HEK293 (cell line): ENCODE measurements around the gene ZFYVE28.

Source experiments
- CTCF ChIA-PET: fragments of 350-600 bp; formaldehyde crosslinking; extraction: SDS; loops from one replicate; lab custom pipeline; 2021; ENCODE audit warnings: antibody characterized with exemption; lab: Yijun Ruan, JAX
- POLR2A ChIA-PET: fragments of 300-600 bp; formaldehyde crosslinking; extraction: SDS; loops from one replicate; lab custom pipeline; 2020; ENCODE audit warnings: antibody characterized with exemption, inconsistent platforms; lab: Yijun Ruan, JAX
- H3K27ac ChIP-seq: fragments of 200-500 bp; sonication (Bioruptor generic); 2 replicates; pipeline ENCODE4 v1.5.1; 2014; ENCODE audit warnings: low read depth, low read length, control low read depth, inconsistent platforms; ENCODE audit errors: extremely low read depth
- H3K36me3 ChIP-seq, 2 experiments: fragments of 200-500 bp in 1 of 2; sonication (Bioruptor generic) in 1 of 2; 1 replicate in 1 of 2; 2 replicates in 1 of 2; pipeline ENCODE4 v1.5.1; 2014 to 2017; ENCODE audit warnings: inconsistent platforms in 2 of 2, low read length in 2 of 2; ENCODE audit not compliant: control insufficient read depth in 2 of 2, insufficient read depth in 1 of 2
- H3K4me1 ChIP-seq: fragments of 200-500 bp; sonication (Bioruptor generic); 2 replicates; pipeline ENCODE4 v1.5.1; 2014; ENCODE audit warnings: mild to moderate bottlenecking, low read length, inconsistent platforms; ENCODE audit not compliant: control insufficient read depth, insufficient read depth
- H3K4me3 ChIP-seq: 2 replicates; pipeline ENCODE4 v1.5.1; 2011; ENCODE audit warnings: low read depth, mild to moderate bottlenecking, control low read depth, low read length, moderate library complexity
- H3K9me3 ChIP-seq: fragments of 200-500 bp; sonication (Bioruptor generic); 2 replicates; pipeline ENCODE4 v1.5.1; 2014; ENCODE audit warnings: low read depth, low read length, inconsistent platforms; ENCODE audit not compliant: control insufficient read depth, insufficient read depth
- PRDM10 ChIP-seq: fragments of 450-650 bp; formaldehyde crosslinking; IDR thresholded peaks from 2 replicates; pipeline ENCODE4 v1.5.1; 2016; ENCODE audit warnings: missing biosample characterization, missing genetic modification characterization
- REST ChIP-seq: fragments of 450-650 bp; formaldehyde crosslinking; IDR thresholded peaks from 2 replicates; pipeline ENCODE4 v1.5.1; 2016; ENCODE audit warnings: missing biosample characterization, missing genetic modification characterization
- TRIM28 ChIP-seq: IDR thresholded peaks from 2 replicates; pipeline ENCODE4 v1.6.1; 2011; ENCODE audit warnings: low read length, control low read depth, borderline replicate concordance
- ZBTB10 ChIP-seq: fragments of 450-650 bp; formaldehyde crosslinking; IDR thresholded peaks from 2 replicates; pipeline ENCODE4 v1.5.1; 2016; ENCODE audit warnings: missing biosample characterization, missing genetic modification characterization
- ZBTB26 ChIP-seq: fragments of 450-650 bp; formaldehyde crosslinking; optimal IDR thresholded peaks from 2 replicates; pipeline ENCODE3; 2016; ENCODE audit warnings: missing biosample characterization, mild to moderate bottlenecking, missing genetic modification characterization
- ZFHX2 ChIP-seq: fragments of 450-650 bp; formaldehyde crosslinking; conservative IDR thresholded peaks from 2 replicates; pipeline ENCODE4 v1.5.1; 2016; ENCODE audit warnings: missing biosample characterization, missing genetic modification characterization
- ZFP3 ChIP-seq: fragments of 450-650 bp; formaldehyde crosslinking; IDR thresholded peaks from 2 replicates; pipeline ENCODE4 v1.5.1; 2016; ENCODE audit warnings: low read depth, missing biosample characterization, missing genetic modification characterization
- ZNF146 ChIP-seq: fragments of 450-650 bp; formaldehyde crosslinking; IDR thresholded peaks from 2 replicates; pipeline ENCODE4 v1.5.1; 2016; ENCODE audit warnings: missing biosample characterization, missing genetic modification characterization
- ZNF184 ChIP-seq: fragments of 450-650 bp; IDR thresholded peaks from 2 replicates; pipeline ENCODE4 v1.5.1; 2018; ENCODE audit warnings: missing biosample characterization, mild to moderate bottlenecking, missing genetic modification characterization
- ZNF223 ChIP-seq: fragments of 450-650 bp; formaldehyde crosslinking; IDR thresholded peaks from 2 replicates; pipeline ENCODE4 v1.5.1; 2016; ENCODE audit warnings: missing biosample characterization, missing genetic modification characterization
- ZNF521 ChIP-seq: fragments of 450-650 bp; formaldehyde crosslinking; IDR thresholded peaks from 2 replicates; pipeline ENCODE4 v1.5.1; 2017; ENCODE audit warnings: missing biosample characterization, mild to moderate bottlenecking, missing genetic modification characterization
- ZNF571 ChIP-seq: fragments of 450-650 bp; formaldehyde crosslinking; IDR thresholded peaks from 2 replicates; pipeline ENCODE4 v1.5.0; 2017; ENCODE audit warnings: missing biosample characterization, missing genetic modification characterization
- ZNF660 ChIP-seq: fragments of 450-650 bp; IDR thresholded peaks from 2 replicates; pipeline ENCODE4 v1.5.1; 2018; ENCODE audit warnings: missing biosample characterization, mild to moderate bottlenecking, missing genetic modification characterization
- ZNF785 ChIP-seq: fragments of 450-650 bp; formaldehyde crosslinking; IDR thresholded peaks from 2 replicates; pipeline ENCODE4 v1.5.1; 2016; ENCODE audit warnings: missing biosample characterization, missing genetic modification characterization
- TF ChIP-seq, protein P1 (sequence below): fragments of 450-650 bp; formaldehyde crosslinking; IDR thresholded peaks from 2 replicates; pipeline ENCODE4; 2016; ENCODE audit warnings: missing biosample characterization, missing genetic modification characterization
- TF ChIP-seq, protein P2 (sequence below): fragments of 450-650 bp; IDR thresholded peaks from 2 replicates; pipeline ENCODE4 v1.5.1; 2018; ENCODE audit warnings: missing biosample characterization, missing genetic modification characterization

The ZFYVE28 gene

GRCh38 chr4:2437475-2438215 lies 19.2 kb upstream of the ZFYVE28 start:
- no peaks in the 10 kb centered on the region for H3K36me3 ChIP-seq
- TF ChIP-seq ZNF146 (tag by site-specific recombination), result no peak
- TF ChIP-seq ZBTB10, result no peak
- TF ChIP-seq ZNF223, result no peak
- no peak for TF ChIP-seq ZBTB26 (tag by site-specific recombination)
- TF ChIP-seq ZNF521 (tag by site-specific recombination), result no peak
- TF ChIP-seq ZFHX2 (tag by site-specific recombination), result no peak
- no peak for TF ChIP-seq ZNF660 (tag by site-specific recombination)
- TF ChIP-seq REST, result no peak
- TF ChIP-seq ZNF571, result no peak
- TF ChIP-seq TRIM28, result no peak
- no peak for TF ChIP-seq ZNF785
- no peak for TF ChIP-seq ZNF184
- no peak for TF ChIP-seq ZFP3 (tag by site-specific recombination)
- TF ChIP-seq, protein P1, sequence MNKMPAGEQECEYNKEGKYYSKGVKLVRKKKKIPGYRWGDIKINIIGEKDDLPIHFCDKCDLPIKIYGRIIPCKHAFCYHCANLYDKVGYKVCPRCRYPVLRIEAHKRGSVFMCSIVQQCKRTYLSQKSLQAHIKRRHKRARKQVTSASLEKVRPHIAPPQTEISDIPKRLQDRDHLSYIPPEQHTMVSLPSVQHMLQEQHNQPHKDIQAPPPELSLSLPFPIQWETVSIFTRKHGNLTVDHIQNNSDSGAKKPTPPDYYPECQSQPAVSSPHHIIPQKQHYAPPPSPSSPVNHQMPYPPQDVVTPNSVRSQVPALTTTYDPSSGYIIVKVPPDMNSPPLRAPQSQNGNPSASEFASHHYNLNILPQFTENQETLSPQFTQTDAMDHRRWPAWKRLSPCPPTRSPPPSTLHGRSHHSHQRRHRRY (tag by site-specific recombination), result no peak
- TF ChIP-seq PRDM10, result no peak
- TF ChIP-seq, protein P2, sequence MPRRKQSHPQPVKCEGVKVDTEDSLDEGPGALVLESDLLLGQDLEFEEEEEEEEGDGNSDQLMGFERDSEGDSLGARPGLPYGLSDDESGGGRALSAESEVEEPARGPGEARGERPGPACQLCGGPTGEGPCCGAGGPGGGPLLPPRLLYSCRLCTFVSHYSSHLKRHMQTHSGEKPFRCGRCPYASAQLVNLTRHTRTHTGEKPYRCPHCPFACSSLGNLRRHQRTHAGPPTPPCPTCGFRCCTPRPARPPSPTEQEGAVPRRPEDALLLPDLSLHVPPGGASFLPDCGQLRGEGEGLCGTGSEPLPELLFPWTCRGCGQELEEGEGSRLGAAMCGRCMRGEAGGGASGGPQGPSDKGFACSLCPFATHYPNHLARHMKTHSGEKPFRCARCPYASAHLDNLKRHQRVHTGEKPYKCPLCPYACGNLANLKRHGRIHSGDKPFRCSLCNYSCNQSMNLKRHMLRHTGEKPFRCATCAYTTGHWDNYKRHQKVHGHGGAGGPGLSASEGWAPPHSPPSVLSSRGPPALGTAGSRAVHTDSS, result no peak
- POLR2A ChIA-PET, result interaction anchor here (1.3 kb wide), 1 partner anchor 31 kb away, joined by 3 read pairs; the partner anchor contains the start of gene RNF4

More at GRCh38 chr4:2437475-2438215, 19.2 kb upstream of the ZFYVE28 start:
- CTCF ChIA-PET, result no interaction called here
- H3K9me3 ChIP-seq, result no peaks in the 10 kb centered on the region
- H3K4me3 ChIP-seq, result no peak overlapping the region
- no peaks in the 10 kb centered on the region for H3K4me1 ChIP-seq
- H3K27ac ChIP-seq, result no peak overlapping the region
